ENCODE data around the gene FHIT. TPM values are rescaled to one million over a fixed set of nuclear protein-coding genes. Genes with fewer than 3 reads are reported as not detected.

Gene FHIT
- total RNA-seq, 2 donors from 2014 or later, result 6.8 to 12.3 TPM

DNA sequence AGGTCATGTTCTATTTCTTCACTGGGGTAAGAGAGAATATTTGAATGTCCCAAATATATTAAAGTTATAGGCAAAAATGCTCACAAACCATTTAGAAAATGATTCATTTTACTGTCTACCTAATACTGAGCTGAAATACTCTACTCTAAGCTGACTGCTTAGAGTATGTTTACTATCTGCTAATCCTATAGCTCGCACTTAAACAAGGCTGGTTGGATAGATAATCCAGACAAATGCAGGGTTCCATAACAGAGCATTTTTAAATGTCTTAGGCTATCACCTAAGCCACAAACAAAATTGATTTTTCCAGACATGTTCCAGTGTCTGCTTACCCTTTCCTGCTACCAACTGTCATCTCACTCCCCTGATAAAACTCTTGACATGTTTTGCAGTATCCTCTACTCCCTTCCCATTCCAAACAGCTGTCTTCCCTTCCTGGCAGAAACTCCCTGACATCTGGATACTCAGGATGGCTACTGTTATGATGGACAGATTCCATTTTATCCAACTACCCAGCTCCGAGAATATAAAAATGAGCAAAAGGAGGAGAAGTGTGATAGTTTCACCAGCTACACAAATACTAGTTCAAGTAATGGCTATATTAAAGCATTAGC, 1034.7 kb downstream of the FHIT start:
- Histone ChIP-seq H3K36me3 (ENCODE audit: control insufficient read depth, insufficient read depth, low read length) (no peaks in the 10 kb centered on the region), H3K9me3 (ENCODE audit: control insufficient read depth, low read length) (no peaks in the 10 kb centered on the region), H3K27me3 (ENCODE audit: control insufficient read depth, insufficient read depth, low read length, poor library complexity, severe bottlenecking) (no peaks in the 10 kb centered on the region), H3K27ac (ENCODE audit: low read depth, low read length) (no peak overlapping the region), H3K4me3 (ENCODE audit: low read length) (no peak overlapping the region), H3K4me1 (ENCODE audit: control insufficient read depth, insufficient read depth, low read length) (no peaks in the 10 kb centered on the region), H3K9ac (ENCODE audit: extremely low read depth, low read length, poor library complexity, severe bottlenecking) (no peak overlapping the region)
- DNase-seq, result no peak
- Mint-ChIP-seq H3K4me1 (peaks cover 13% of the 10 kb centered on the region), H3K4me3 (no peak overlapping the region), H3K36me3 (ENCODE audit: low read depth) (no peaks in the 10 kb centered on the region), H3K9me3 (no peaks in the 10 kb centered on the region), H3K27ac (no peak overlapping the region), H3K27me3 (ENCODE audit: insufficient read depth) (no peaks in the 10 kb centered on the region)
- 86 to 100% methylated on average over 1 of the region's 2 CpGs for WGBS, 2 experiments (ENCODE audit: insufficient coverage in 1 of 2, insufficient read length in 1 of 2)
- TF ChIP-seq, protein P1, sequence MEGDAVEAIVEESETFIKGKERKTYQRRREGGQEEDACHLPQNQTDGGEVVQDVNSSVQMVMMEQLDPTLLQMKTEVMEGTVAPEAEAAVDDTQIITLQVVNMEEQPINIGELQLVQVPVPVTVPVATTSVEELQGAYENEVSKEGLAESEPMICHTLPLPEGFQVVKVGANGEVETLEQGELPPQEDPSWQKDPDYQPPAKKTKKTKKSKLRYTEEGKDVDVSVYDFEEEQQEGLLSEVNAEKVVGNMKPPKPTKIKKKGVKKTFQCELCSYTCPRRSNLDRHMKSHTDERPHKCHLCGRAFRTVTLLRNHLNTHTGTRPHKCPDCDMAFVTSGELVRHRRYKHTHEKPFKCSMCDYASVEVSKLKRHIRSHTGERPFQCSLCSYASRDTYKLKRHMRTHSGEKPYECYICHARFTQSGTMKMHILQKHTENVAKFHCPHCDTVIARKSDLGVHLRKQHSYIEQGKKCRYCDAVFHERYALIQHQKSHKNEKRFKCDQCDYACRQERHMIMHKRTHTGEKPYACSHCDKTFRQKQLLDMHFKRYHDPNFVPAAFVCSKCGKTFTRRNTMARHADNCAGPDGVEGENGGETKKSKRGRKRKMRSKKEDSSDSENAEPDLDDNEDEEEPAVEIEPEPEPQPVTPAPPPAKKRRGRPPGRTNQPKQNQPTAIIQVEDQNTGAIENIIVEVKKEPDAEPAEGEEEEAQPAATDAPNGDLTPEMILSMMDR (conservative IDR thresholded peaks at IDR 0.05), result no peak

DNA sequence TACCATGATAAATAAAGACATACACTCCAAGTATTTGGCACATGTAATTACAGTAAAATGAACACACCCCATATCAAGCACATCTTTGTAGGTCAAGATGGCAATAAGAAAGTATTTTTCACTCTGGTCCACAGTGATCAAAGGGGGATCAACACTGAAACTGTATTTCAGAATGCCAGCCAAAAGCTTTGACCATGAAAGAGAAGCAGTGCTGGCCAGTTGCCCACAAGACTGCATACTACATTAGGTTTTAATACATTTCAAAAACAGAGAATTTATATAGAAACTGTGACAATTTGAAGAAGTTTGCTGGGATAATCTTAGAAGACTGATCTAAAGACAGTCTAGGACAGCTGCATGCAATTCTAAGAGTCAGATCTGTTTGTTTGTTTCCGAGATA, 1035.3 kb downstream of the FHIT start:
- TF ChIP-seq, protein P1 (conservative IDR thresholded peaks at IDR 0.05), result no peak
- Histone ChIP-seq H3K4me1 (ENCODE audit: control insufficient read depth, insufficient read depth, low read length) (no peaks in the 10 kb centered on the region), H3K9me3 (ENCODE audit: control insufficient read depth, low read length) (no peaks in the 10 kb centered on the region), H3K4me3 (ENCODE audit: low read length) (no peak overlapping the region), H3K9ac (ENCODE audit: extremely low read depth, low read length, poor library complexity, severe bottlenecking) (no peak overlapping the region), H3K27me3 (ENCODE audit: control insufficient read depth, insufficient read depth, low read length, poor library complexity, severe bottlenecking) (no peaks in the 10 kb centered on the region), H3K27ac (ENCODE audit: low read depth, low read length) (no peak overlapping the region), H3K36me3 (ENCODE audit: control insufficient read depth, insufficient read depth, low read length) (no peaks in the 10 kb centered on the region)
- Mint-ChIP-seq H3K36me3 (ENCODE audit: low read depth) (no peaks in the 10 kb centered on the region), H3K4me1 (peaks cover 13% of the 10 kb centered on the region), H3K9me3 (no peaks in the 10 kb centered on the region), H3K27me3 (ENCODE audit: insufficient read depth) (no peaks in the 10 kb centered on the region), H3K27ac (no peak overlapping the region), H3K4me3 (no peak overlapping the region)
- WGBS, 2 experiments (ENCODE audit: insufficient coverage in 1 of 2, insufficient read length in 1 of 2), result 67 to 86% methylated on average over 1 of the region's 1 CpG
- no peak for DNase-seq

DNA sequence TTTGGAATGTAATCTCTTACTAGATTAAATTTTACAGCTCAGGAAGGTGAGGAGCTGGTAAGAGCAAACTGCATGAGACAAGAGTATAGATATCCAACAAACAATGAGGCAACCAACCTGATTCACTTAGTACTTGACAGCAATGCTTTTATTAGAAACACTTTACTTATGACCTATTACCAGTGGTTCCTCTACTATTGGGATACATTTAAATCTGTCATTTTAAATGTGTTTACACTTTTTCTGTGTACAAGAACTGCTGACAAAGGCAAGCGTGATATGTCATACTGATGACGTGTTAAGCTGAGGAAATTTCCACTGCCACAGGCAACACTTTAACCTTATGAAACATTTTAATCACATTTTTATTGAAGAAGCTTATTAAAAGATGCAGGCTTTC, 1043.3 kb downstream of the FHIT start:
- no peak overlapping the region for H3K4me3 ChIP-seq (ENCODE audit: low read length)
- H3K27me3 ChIP-seq (ENCODE audit: control insufficient read depth, insufficient read depth, low read length, poor library complexity, severe bottlenecking), result no peaks in the 10 kb centered on the region
- Mint-ChIP-seq H3K36me3 (ENCODE audit: low read depth) (no peaks in the 10 kb centered on the region), H3K4me3 (no peak overlapping the region), H3K27me3 (ENCODE audit: insufficient read depth) (no peaks in the 10 kb centered on the region), H3K27ac (no peak overlapping the region), H3K4me1 (no peaks in the 10 kb centered on the region), H3K9me3 (peaks cover 2% of the 10 kb centered on the region)
- no peaks in the 10 kb centered on the region for H3K9me3 ChIP-seq (ENCODE audit: control insufficient read depth, low read length)
- H3K4me1 ChIP-seq (ENCODE audit: control insufficient read depth, insufficient read depth, low read length), result no peaks in the 10 kb centered on the region
- DNase-seq, result no peak
- H3K9ac ChIP-seq (ENCODE audit: extremely low read depth, low read length, poor library complexity, severe bottlenecking), result no peak overlapping the region
- no peaks in the 10 kb centered on the region for H3K36me3 ChIP-seq (ENCODE audit: control insufficient read depth, insufficient read depth, low read length)
- no peak overlapping the region for H3K27ac ChIP-seq (ENCODE audit: low read depth, low read length)
- TF ChIP-seq, protein P1 (conservative IDR thresholded peaks at IDR 0.05), result no peak
- 95% methylated on average over 2 of the region's 2 CpGs; no CpG with 5 or more reads in 1 of the 2 experiments for WGBS, 2 experiments (ENCODE audit: insufficient coverage in 1 of 2, insufficient read length in 1 of 2)
